Measurements from ENCODE around the gene CACNA1I. TPM values are rescaled to one million over a fixed set of nuclear protein-coding genes. Genes with fewer than 3 reads are reported as not detected.

Gene CACNA1I
- total and polyA plus RNA-seq, 2 experiments from 2014 or later: 0.42 to 2.4 TPM

- Mint-ChIP-seq H3K27ac (no peak overlapping the region), H3K27me3 (ENCODE audit: insufficient read depth, low read depth, poor library complexity) (peaks cover 12% of the 10 kb centered on the region), H3K4me1 (no peaks in the 10 kb centered on the region), H3K36me3 (ENCODE audit: low read depth) (peaks cover 3% of the 10 kb centered on the region; the same call in 1 of the 3 replicates), H3K4me3 (no peak overlapping the region), H3K9me3 (no peaks in the 10 kb centered on the region)
- H3K27ac ChIP-seq (ENCODE audit: low read depth): no peak overlapping the region
- no peaks in the 10 kb centered on the region for H3K36me3 ChIP-seq (ENCODE audit: insufficient read depth)
- no peaks in the 10 kb centered on the region for H3K4me1 ChIP-seq (ENCODE audit: insufficient read depth)
- ATAC-seq: no peak
- no peaks in the 10 kb centered on the region for H3K79me2 ChIP-seq (replicated peaks; ENCODE audit: insufficient read depth)
- no peak overlapping the region for H2AFZ ChIP-seq
- no peak overlapping the region for H3K4me3 ChIP-seq
- no peaks in the 10 kb centered on the region for H3K9me2 ChIP-seq (ENCODE audit: insufficient read depth)
- H3K4me2 ChIP-seq: no peak overlapping the region
- no peak for DNase-seq (ENCODE audit: low spot score)
- H4K20me1 ChIP-seq (replicated peaks; ENCODE audit: insufficient read depth): no peaks in the 10 kb centered on the region
- TF ChIP-seq CTCF (conservative IDR thresholded peaks at IDR 0.05; ENCODE audit: low read depth in 2 of 2): no peak
- no peak for TF ChIP-seq STAT1 (IDR thresholded peaks at IDR 0.05; ENCODE audit: unreplicated experiment)
- TF ChIP-seq ZNF331 (CRISPR knock-in tag; IDR thresholded peaks at IDR 0.05; ENCODE audit: low read depth): no peak
- no peak for TF ChIP-seq ZNF114 (CRISPR knock-in tag; IDR thresholded peaks at IDR 0.05)
- TF ChIP-seq ETS1 (IDR thresholded peaks at IDR 0.05): no peak
- no peaks in the 10 kb centered on the region for H3F3A ChIP-seq (replicated peaks; ENCODE audit: low read depth)
- H3K27me3 ChIP-seq (ENCODE audit: insufficient read depth): no peaks in the 10 kb centered on the region
These were observed 113.1 kb downstream of the CACNA1I start for GRCh38 chr22:39683639-39684038.

- Mint-ChIP-seq H3K4me3 (no peak overlapping the region), H3K27ac (no peak overlapping the region), H3K4me1 (0 out of 3 replicates have a peak, but pooled peaks cover 3% of the 10 kb centered on the region), H3K9me3 (no peaks in the 10 kb centered on the region), H3K27me3 (ENCODE audit: insufficient read depth, low read depth, poor library complexity) (peaks cover 12% of the 10 kb centered on the region), H3K36me3 (ENCODE audit: low read depth) (peaks cover 3% of the 10 kb centered on the region; the same call in 1 of the 3 replicates)
- DNase-seq (ENCODE audit: low spot score) (no peak), ATAC-seq (peak; percentile 34)
- no peak overlapping the region for H3K27ac ChIP-seq (ENCODE audit: low read depth)
- no peaks in the 10 kb centered on the region for H3K36me3 ChIP-seq (ENCODE audit: insufficient read depth)
- H3K4me3 ChIP-seq: no peak overlapping the region
- no peaks in the 10 kb centered on the region for H3K4me1 ChIP-seq (ENCODE audit: insufficient read depth)
- H2AFZ ChIP-seq: no peak overlapping the region
- no peaks in the 10 kb centered on the region for H3F3A ChIP-seq (replicated peaks; ENCODE audit: low read depth)
- no peaks in the 10 kb centered on the region for H3K9me2 ChIP-seq (ENCODE audit: insufficient read depth)
- no peaks in the 10 kb centered on the region for H3K79me2 ChIP-seq (replicated peaks; ENCODE audit: insufficient read depth)
- H3K27me3 ChIP-seq (ENCODE audit: insufficient read depth): no peaks in the 10 kb centered on the region
- H4K20me1 ChIP-seq (replicated peaks; ENCODE audit: insufficient read depth): no peaks in the 10 kb centered on the region
- H3K4me2 ChIP-seq: no peak overlapping the region
- TF ChIP-seq POLR2AphosphoS5 (IDR thresholded peaks at IDR 0.05; ENCODE audit: low read depth) (no peak), STAT1 (IDR thresholded peaks at IDR 0.05; ENCODE audit: unreplicated experiment) (no peak), CTCF (conservative IDR thresholded peaks at IDR 0.05; ENCODE audit: low read depth in 2 of 2) (no peak), CREB1 (CRISPR knock-in tag; IDR thresholded peaks at IDR 0.05; ENCODE audit: low read depth) (no peak), REST (IDR thresholded peaks at IDR 0.05; ENCODE audit: unreplicated experiment) (no peak), JUNB (IDR thresholded peaks at IDR 0.05; ENCODE audit: unreplicated experiment) (no peak), ETS1 (IDR thresholded peaks at IDR 0.05) (no peak), NANOG (IDR thresholded peaks at IDR 0.05; ENCODE audit: borderline replicate concordance) (no peak), EZH2phosphoT487 (IDR thresholded peaks at IDR 0.05; ENCODE audit: unreplicated experiment) (no peak)
These were observed 114.2 kb downstream of the CACNA1I start for GRCh38 chr22:39684702-39685281.

All from GM23338 (cell line).